ENCODE data around the gene TMED6. TPM values are rescaled to one million over a fixed set of nuclear protein-coding genes. Genes with fewer than 3 reads are reported as not detected.

Gene TMED6
- 0.10 TPM for polyA plus RNA-seq (2013, experiment 1 of 2)
- not detected for polyA plus RNA-seq (2013, experiment 2 of 2)

DNA sequence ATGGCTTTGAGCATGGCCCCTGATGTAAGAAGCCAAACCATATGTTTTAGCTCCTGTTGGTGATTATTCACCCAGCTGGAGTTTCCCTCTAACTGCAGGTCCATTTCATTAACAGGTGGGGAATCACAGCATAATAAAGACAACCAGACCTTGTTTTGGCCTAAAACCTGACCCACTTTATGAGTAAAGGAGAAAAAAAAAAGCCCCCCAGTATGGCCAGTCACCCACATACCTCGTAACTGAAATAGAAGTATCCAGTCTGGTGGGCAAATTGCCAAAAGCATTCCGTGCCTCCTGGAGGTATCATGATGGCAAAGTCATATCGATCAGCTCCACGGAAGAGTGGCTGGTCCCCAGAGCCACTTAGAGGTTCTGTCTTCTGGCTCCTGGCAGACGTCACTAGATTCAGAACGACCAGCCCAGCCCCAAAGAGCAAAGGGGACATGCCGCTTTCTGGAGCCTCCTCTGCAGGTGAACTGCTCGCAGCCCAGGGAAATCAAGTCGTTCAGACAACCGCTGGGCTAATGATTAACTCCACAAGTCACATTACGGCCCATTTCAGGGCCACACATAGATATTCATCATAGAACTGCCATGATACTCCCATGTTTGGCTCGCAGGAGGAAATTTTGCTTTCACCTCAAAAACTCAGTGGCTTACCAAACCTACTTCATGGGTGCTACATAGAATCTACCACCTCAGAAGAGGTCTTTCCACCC, at the start of gene TMED6:
Gene TMED6 (minus strand): TSS at position 478 of the 719 bp plus-strand sequence. CDS start 33 bp downstream, at position 445.
- Histone ChIP-seq H3K23ac (ENCODE audit: low read length in 2 of 2) (no peak within 1 kb of the TSS), H3K4ac (ENCODE audit: low read depth in 1 of 2, low read length in 2 of 2) (no peak within 1 kb of the TSS), H2BK12ac (ENCODE audit: low read length in 2 of 2) (no peak within 1 kb of the TSS), H3K4me1 (ENCODE audit: control insufficient read depth, insufficient read depth, low read depth, low read length) (peaks cover 3% of the 10 kb centered on the region), H2AFZ (ENCODE audit: low read depth, low read length) (no peak within 1 kb of the TSS), H3K79me1 (replicated peaks; ENCODE audit: low read length, poor library complexity, severe bottlenecking) (peaks cover 2% of the 10 kb centered on the region), H3K36me3 (ENCODE audit: control insufficient read depth in 1 of 2, insufficient read depth in 2 of 2, low read depth in 1 of 2, low read length in 2 of 2) (peaks cover 22 to 41% of the 10 kb centered on the region in 2 experiments), H2BK15ac (ENCODE audit: low read depth, poor library complexity, severe bottlenecking) (no peak within 1 kb of the TSS), H4K8ac (ENCODE audit: low read length) (no peak within 1 kb of the TSS), H2BK120ac (ENCODE audit: low read depth, low read length) (no peak within 1 kb of the TSS), H3K4me2 (ENCODE audit: low read length, poor library complexity, severe bottlenecking) (no peak within 1 kb of the TSS), H3K9me3 (ENCODE audit: control insufficient read depth, low read length) (no peaks in the 10 kb centered on the region), H3K4me3 (ENCODE audit: insufficient read depth in 1 of 2, low read depth in 1 of 2, low read length in 2 of 2) (no peak within 1 kb of the TSS), H3K9ac (ENCODE audit: low read length) (no peak within 1 kb of the TSS), H2BK5ac (ENCODE audit: low read depth, low read length, poor library complexity, severe bottlenecking) (no peak within 1 kb of the TSS), H2AK5ac (ENCODE audit: low read length, severe bottlenecking) (no peak within 1 kb of the TSS), H3K27me3 (ENCODE audit: control insufficient read depth in 1 of 2, insufficient read depth in 1 of 2, low read length in 2 of 2) (no peaks in the 10 kb centered on the region), H4K91ac (ENCODE audit: low read length) (no peak within 1 kb of the TSS), H3K14ac (ENCODE audit: low read length in 2 of 2) (no peak within 1 kb of the TSS), H3K18ac (ENCODE audit: low read depth in 1 of 2, low read length in 2 of 2) (no peak within 1 kb of the TSS), H3K27ac (ENCODE audit: low read length, poor library complexity, severe bottlenecking) (no peak within 1 kb of the TSS)
- DNase-seq: no peak
- 95% methylated on average over 12 of the region's 12 CpGs for WGBS

- H3K14ac ChIP-seq (ENCODE audit: low read length in 2 of 2): peak overlapping the region; percentile 15 to 58
- H3K27ac ChIP-seq (ENCODE audit: low read length, poor library complexity, severe bottlenecking): no peak overlapping the region
- peaks cover 12% of the 10 kb centered on the region for H3K4me1 ChIP-seq (ENCODE audit: control insufficient read depth, insufficient read depth, low read depth, low read length)
- 36% methylated on average over 3 of the region's 3 CpGs for WGBS
- H3K4me3 ChIP-seq (ENCODE audit: insufficient read depth in 1 of 2, low read depth in 1 of 2, low read length in 2 of 2): no peak overlapping the region
- peak overlapping the region; percentile 90 for H2AK5ac ChIP-seq (ENCODE audit: low read length, severe bottlenecking)
- H3K27me3 ChIP-seq (ENCODE audit: control insufficient read depth in 1 of 2, insufficient read depth in 1 of 2, low read length in 2 of 2): no peaks in the 10 kb centered on the region
- no peaks in the 10 kb centered on the region for H3K36me3 ChIP-seq (ENCODE audit: control insufficient read depth in 1 of 2, insufficient read depth in 2 of 2, low read depth in 1 of 2, low read length in 2 of 2)
- no peaks in the 10 kb centered on the region for H3K9me3 ChIP-seq (ENCODE audit: control insufficient read depth, low read length)
- H3K4ac ChIP-seq (ENCODE audit: low read depth in 1 of 2, low read length in 2 of 2): peak overlapping the region; percentile 89 to 97
- H2AFZ ChIP-seq (ENCODE audit: low read depth, low read length): no peak overlapping the region
- peak; percentile 35 for DNase-seq
- H4K8ac ChIP-seq (ENCODE audit: low read length): peak overlapping the region; percentile 24
- H3K9ac ChIP-seq (ENCODE audit: low read length): no peak overlapping the region
- no peak overlapping the region for H2BK15ac ChIP-seq (ENCODE audit: low read depth, poor library complexity, severe bottlenecking)
- H2BK12ac ChIP-seq (ENCODE audit: low read length in 2 of 2): peak overlapping the region; percentile 20 to 84
- no peak overlapping the region for H3K4me2 ChIP-seq (ENCODE audit: low read length, poor library complexity, severe bottlenecking)
- H3K23ac ChIP-seq (ENCODE audit: low read length in 2 of 2): no peak overlapping the region
- peak overlapping the region; percentile 68 for H4K91ac ChIP-seq (ENCODE audit: low read length)
- peak overlapping the region; percentile 28 to 69 for H3K18ac ChIP-seq (ENCODE audit: low read depth in 1 of 2, low read length in 2 of 2)
- H2BK120ac ChIP-seq (ENCODE audit: low read depth, low read length): peak overlapping the region; percentile 42
- peaks cover 2% of the 10 kb centered on the region for H3K79me1 ChIP-seq (replicated peaks; ENCODE audit: low read length, poor library complexity, severe bottlenecking)
- H2BK5ac ChIP-seq (ENCODE audit: low read depth, low read length, poor library complexity, severe bottlenecking): no peak overlapping the region
Measured at GRCh38 chr16:69399361-69399760, 47.8 kb upstream of the TMED6 start.

DNA sequence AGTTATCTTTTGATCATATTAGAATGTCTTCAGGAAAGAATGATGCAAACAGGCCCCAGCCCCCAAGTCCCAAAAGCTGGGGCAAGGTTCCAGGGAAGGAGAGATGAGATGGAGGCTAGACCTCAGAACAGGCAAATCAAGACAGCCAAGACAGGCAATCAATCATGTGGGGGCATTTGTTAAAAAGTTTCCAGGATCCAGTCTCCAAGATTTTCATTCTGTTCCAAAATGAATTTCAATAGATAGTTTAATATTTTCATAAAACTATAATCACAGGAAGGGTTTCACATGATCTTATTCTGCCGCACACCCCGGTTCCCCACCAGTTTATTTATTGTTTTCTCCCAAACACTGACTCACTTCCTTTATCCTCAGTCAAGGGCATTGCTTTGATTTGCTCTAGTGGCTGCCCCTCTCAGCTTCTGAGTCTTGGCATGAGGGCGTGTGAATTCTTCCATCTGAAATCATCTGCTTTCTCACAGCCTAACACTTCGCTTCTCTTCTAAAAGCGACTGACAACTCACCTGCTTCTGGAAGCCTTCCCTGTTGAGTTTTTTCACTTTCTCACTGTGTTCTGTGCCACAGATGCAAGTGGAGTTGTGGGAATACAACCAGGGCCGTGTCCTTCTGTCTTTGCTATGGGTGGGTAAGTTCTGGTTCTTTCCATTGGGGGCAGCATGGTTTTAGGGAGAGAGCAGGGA, 46.4 kb upstream of the TMED6 start:
- Histone ChIP-seq H3K4ac (ENCODE audit: low read depth in 1 of 2, low read length in 2 of 2) (peak overlapping the region in 1 of 2 experiments; percentile 22), H3K36me3 (ENCODE audit: control insufficient read depth in 1 of 2, insufficient read depth in 2 of 2, low read depth in 1 of 2, low read length in 2 of 2) (no peaks in the 10 kb centered on the region), H3K27me3 (ENCODE audit: control insufficient read depth in 1 of 2, insufficient read depth in 1 of 2, low read length in 2 of 2) (no peaks in the 10 kb centered on the region), H2BK5ac (ENCODE audit: low read depth, low read length, poor library complexity, severe bottlenecking) (no peak overlapping the region), H3K18ac (ENCODE audit: low read depth in 1 of 2, low read length in 2 of 2) (peak overlapping the region in 1 of 2 experiments; percentile 56), H4K91ac (ENCODE audit: low read length) (no peak overlapping the region), H2BK120ac (ENCODE audit: low read depth, low read length) (peak overlapping the region; percentile 73), H3K9ac (ENCODE audit: low read length) (no peak overlapping the region), H2BK12ac (ENCODE audit: low read length in 2 of 2) (peak overlapping the region; percentile 64 to 93), H2AK5ac (ENCODE audit: low read length, severe bottlenecking) (no peak overlapping the region), H3K4me3 (ENCODE audit: insufficient read depth in 1 of 2, low read depth in 1 of 2, low read length in 2 of 2) (no peak overlapping the region), H2BK15ac (ENCODE audit: low read depth, poor library complexity, severe bottlenecking) (no peak overlapping the region), H3K4me1 (ENCODE audit: control insufficient read depth, insufficient read depth, low read depth, low read length) (peaks cover 10% of the 10 kb centered on the region), H3K14ac (ENCODE audit: low read length in 2 of 2) (no peak overlapping the region), H3K9me3 (ENCODE audit: control insufficient read depth, low read length) (no peaks in the 10 kb centered on the region), H3K23ac (ENCODE audit: low read length in 2 of 2) (no peak overlapping the region), H3K4me2 (ENCODE audit: low read length, poor library complexity, severe bottlenecking) (no peak overlapping the region), H2AFZ (ENCODE audit: low read depth, low read length) (no peak overlapping the region), H3K79me1 (replicated peaks; ENCODE audit: low read length, poor library complexity, severe bottlenecking) (peaks cover 3% of the 10 kb centered on the region), H3K27ac (ENCODE audit: low read length, poor library complexity, severe bottlenecking) (peak overlapping the region; percentile 65), H4K8ac (ENCODE audit: low read length) (peak overlapping the region; percentile 59)
- peak; percentile 92 for DNase-seq
- WGBS: 0% methylated on average over 4 of the region's 6 CpGs
